Astrocyte (in vitro differentiated cells and primary cell): ENCODE measurements around the gene PCGF3.

Experiments used
- EZH2 ChIP-seq: IDR thresholded peaks from 2 replicates; pipeline ENCODE4 v1.6.1; 2012; ENCODE audit warnings: mild to moderate bottlenecking, low read length, inconsistent platforms; ENCODE audit not compliant: insufficient read depth
- TF ChIP-seq, protein P1 (sequence below): IDR thresholded peaks from 2 replicates; pipeline ENCODE4 v1.5.1; 2011; ENCODE audit warnings: low read depth, mild to moderate bottlenecking, inconsistent platforms, low read length, moderate library complexity; ENCODE audit not compliant: insufficient read depth

DNA sequence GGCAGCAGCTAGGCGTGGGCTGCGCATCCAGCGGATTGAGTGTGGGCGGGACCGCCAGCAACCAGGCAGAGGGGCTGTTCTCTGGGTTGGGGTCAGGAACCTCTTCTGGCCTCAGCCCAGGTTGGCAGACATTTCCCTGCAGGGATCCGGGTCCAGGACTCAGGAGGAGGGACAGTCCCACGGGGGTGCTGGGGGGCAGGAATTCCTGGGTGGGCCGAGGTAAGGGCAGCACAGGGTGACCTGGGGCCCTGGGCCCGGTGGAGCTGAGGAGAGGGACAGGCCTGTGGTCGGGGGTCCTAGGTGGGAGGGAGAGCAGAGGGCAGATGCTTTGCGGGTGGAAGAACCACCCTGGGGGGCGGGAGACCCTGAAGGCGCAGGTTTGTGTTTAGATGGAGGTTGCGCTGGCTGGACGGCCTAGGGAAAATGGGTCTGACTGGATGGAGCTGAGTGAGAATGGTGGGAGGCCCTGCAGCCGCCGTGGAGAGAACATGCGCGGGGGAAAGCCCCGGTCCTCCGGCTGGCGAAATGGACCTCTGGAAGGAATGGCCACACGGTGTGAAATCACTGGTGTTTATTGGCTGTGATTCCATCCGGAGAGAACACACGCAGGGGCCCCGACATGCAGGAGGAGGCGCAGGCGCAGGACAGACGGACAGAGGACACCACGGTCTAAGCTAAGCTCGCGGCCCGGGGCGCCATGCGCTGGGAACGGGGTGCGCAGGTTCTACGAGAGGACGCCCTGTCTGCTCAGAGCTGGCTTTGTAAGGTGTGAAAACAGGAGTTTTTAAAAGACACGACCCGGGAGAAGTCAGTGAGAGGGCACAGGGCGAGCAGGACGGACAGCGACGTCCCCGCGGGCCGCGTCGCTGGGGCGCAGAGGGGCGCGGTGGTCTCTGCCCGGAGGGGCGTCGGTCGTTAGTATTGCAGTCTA lies 79.0 kb downstream of the PCGF3 start:
- TF ChIP-seq, protein P1, sequence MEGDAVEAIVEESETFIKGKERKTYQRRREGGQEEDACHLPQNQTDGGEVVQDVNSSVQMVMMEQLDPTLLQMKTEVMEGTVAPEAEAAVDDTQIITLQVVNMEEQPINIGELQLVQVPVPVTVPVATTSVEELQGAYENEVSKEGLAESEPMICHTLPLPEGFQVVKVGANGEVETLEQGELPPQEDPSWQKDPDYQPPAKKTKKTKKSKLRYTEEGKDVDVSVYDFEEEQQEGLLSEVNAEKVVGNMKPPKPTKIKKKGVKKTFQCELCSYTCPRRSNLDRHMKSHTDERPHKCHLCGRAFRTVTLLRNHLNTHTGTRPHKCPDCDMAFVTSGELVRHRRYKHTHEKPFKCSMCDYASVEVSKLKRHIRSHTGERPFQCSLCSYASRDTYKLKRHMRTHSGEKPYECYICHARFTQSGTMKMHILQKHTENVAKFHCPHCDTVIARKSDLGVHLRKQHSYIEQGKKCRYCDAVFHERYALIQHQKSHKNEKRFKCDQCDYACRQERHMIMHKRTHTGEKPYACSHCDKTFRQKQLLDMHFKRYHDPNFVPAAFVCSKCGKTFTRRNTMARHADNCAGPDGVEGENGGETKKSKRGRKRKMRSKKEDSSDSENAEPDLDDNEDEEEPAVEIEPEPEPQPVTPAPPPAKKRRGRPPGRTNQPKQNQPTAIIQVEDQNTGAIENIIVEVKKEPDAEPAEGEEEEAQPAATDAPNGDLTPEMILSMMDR: no peak
- no peak for TF ChIP-seq EZH2
